Neutrophil (primary cell): ENCODE results near the gene HNRNPLL.

Source experiments
- H3K27ac ChIP-seq: fragments of 200-600 bp; sonication (generic); 2 replicates; pipeline ENCODE4 v1.5.1; 2016; ENCODE audit warnings: mild to moderate bottlenecking, moderate library complexity
- H3K27me3 ChIP-seq: fragments of 200-600 bp; sonication (generic); 2 replicates; pipeline ENCODE4 v1.6.0; 2016; ENCODE audit warnings: mild to moderate bottlenecking
- H3K36me3 ChIP-seq: fragments of 200-600 bp; sonication (generic); 2 replicates; pipeline ENCODE4 v1.5.1; 2017
- H3K4me1 ChIP-seq, 2 experiments: fragments of 200-600 bp in 1 of 2; sonication (generic) in 1 of 2; 1 replicate in 1 of 2; 2 replicates in 1 of 2; pipeline versions ENCODE4 v1.5.1 to v1.6.1; 2013 to 2016; ENCODE audit warnings: low read depth in 1 of 2, low read length in 1 of 2, mild to moderate bottlenecking in 1 of 2, moderate library complexity in 1 of 2; ENCODE audit not compliant: control insufficient read depth in 1 of 2, insufficient read depth in 1 of 2
- H3K4me3 ChIP-seq, 2 experiments: fragments of 200-600 bp in 1 of 2; sonication (generic) in 1 of 2; 1 replicate in 1 of 2; 2 replicates in 1 of 2; pipeline ENCODE4 v1.5.1; 2013 to 2016; ENCODE audit warnings: low read depth in 1 of 2, low read length in 1 of 2, mild to moderate bottlenecking in 1 of 2, moderate library complexity in 1 of 2
- H3K9me3 ChIP-seq: fragments of 200-600 bp; sonication (generic); 2 replicates; pipeline ENCODE4 v1.5.1; 2016
- CTCF ChIP-seq: fragments of 200-600 bp; sonication (generic); IDR thresholded peaks from 2 replicates; pipeline ENCODE4 v1.5.1; 2016; ENCODE audit warnings: antibody characterized with exemption

The HNRNPLL gene

GRCh38 chr2:38622210-38622609 is 19.5 kb upstream of the HNRNPLL start:
- H3K36me3 ChIP-seq: no peaks in the 10 kb centered on the region
- peak overlapping the region; percentile 70 for H3K27ac ChIP-seq
- H3K4me1 ChIP-seq: peaks cover 37 to 50% of the 10 kb centered on the region in 2 experiments
- H3K27me3 ChIP-seq: no peaks in the 10 kb centered on the region
- no peak for TF ChIP-seq CTCF
- H3K4me3 ChIP-seq: peak overlapping the region in 1 of 2 experiments; percentile 21
- H3K9me3 ChIP-seq: no peaks in the 10 kb centered on the region

DNA sequence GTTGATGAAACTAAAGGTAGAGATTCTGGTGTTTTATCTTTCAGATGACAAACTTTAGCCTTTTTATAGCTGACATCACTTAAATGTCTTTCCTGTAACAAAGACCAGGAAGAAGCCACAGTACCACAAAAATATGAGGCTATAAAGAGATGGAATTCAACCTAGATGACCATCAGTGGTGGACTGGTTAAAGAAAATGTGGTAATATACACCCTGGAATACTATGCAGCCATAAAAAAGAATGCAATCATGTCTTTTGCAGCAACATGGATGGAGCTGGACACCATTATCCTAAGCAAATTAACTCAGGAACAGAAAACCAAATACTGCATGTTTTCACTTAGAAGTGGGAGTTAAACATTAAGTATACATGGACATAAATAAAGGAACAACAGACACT is 18.3 kb upstream of the HNRNPLL start:
- no peak overlapping the region for H3K27ac ChIP-seq
- no peak overlapping the region for H3K4me3 ChIP-seq
- H3K4me1 ChIP-seq: peaks cover 35 to 46% of the 10 kb centered on the region in 2 experiments
- H3K9me3 ChIP-seq: no peaks in the 10 kb centered on the region
- H3K36me3 ChIP-seq: no peaks in the 10 kb centered on the region
- no peak for TF ChIP-seq CTCF
- H3K27me3 ChIP-seq: no peaks in the 10 kb centered on the region

DNA sequence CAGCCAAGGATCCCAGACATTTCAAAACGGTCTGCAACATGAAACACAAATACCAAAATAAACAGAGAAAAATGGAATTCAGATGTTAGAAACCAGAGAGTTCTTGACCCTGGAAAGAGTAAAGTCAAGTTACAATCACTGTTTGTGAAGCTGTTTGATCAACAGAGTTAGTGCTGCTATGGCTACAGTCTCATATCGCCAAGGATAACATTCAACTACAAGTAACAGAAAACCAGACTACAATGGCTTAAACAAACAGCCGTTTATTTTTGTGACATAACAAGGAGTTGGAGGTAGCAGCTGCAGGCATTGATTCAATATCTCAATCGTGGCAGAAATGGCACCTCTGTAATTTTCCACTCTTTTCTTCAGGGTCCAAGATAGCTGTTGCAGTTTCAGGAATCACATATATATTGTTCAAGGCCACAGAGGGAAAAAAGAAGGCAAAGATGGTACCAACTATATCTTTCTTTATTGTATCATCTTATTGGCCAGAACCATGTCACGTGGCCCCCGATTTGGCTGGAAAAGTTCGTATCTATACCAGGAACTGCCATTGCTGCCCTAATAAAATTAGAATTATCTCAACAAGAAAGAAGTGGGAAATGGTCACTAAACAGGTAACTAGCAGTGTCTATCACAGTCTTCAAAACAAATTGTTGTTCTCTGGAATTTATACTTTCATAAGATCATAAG is 17.7 kb upstream of the HNRNPLL start:
- peak overlapping the region; percentile 59 for H3K27ac ChIP-seq
- peaks cover 35 to 43% of the 10 kb centered on the region in 2 experiments for H3K4me1 ChIP-seq
- no peaks in the 10 kb centered on the region for H3K9me3 ChIP-seq
- no peak overlapping the region for H3K4me3 ChIP-seq
- no peak for TF ChIP-seq CTCF
- no peaks in the 10 kb centered on the region for H3K27me3 ChIP-seq
- no peaks in the 10 kb centered on the region for H3K36me3 ChIP-seq

GRCh38 chr2:38619458-38620164 is 16.9 kb upstream of the HNRNPLL start:
- Histone ChIP-seq H3K27me3 (no peaks in the 10 kb centered on the region), H3K4me1 (peaks cover 35 to 43% of the 10 kb centered on the region in 2 experiments), H3K9me3 (no peaks in the 10 kb centered on the region), H3K36me3 (no peaks in the 10 kb centered on the region), H3K27ac (peak overlapping the region; percentile 59), H3K4me3 (no peak overlapping the region)
- TF ChIP-seq CTCF: no peak

DNA sequence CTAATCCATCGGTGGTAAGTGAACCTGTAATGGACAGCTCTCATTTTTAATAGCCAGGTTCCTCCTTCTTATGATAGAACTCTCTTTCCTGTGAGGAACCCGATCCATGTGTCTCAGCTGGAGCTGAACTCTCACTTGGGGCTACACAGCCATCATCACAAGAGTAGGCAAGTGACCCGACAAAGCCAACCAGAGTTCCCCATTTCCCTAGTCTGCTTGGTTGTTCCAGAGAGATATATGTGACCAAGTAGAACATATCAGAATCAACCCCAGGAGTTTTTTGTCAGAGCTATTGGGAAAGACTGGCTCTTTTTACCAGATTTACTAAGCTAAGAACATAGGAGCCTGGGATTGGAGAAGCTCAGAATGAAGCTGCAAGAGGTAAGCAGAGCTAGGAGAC is 14.6 kb upstream of the HNRNPLL start:
- no peak overlapping the region for H3K4me3 ChIP-seq
- no peak overlapping the region for H3K27ac ChIP-seq
- H3K4me1 ChIP-seq: peaks cover 44 to 53% of the 10 kb centered on the region in 2 experiments
- no peaks in the 10 kb centered on the region for H3K36me3 ChIP-seq
- TF ChIP-seq CTCF: no peak
- no peaks in the 10 kb centered on the region for H3K9me3 ChIP-seq
- H3K27me3 ChIP-seq: no peaks in the 10 kb centered on the region
